ENCODE data around the gene GALNTL6.
"Not testable (repeated sequence)": the region's sequence is repeated elsewhere in the genome, so short reads cannot be mapped to it uniquely, and the experiment has no call there.

GALNTL6 gene

GRCh38 chr4:172962564-172963353, 1149.6 kb downstream of the GALNTL6 start:
- DNase-seq: no peak

GRCh38 chr4:172963498-172964294, 1150.5 kb downstream of the GALNTL6 start:
- no peak for DNase-seq

- not testable (repeated sequence) for DNase-seq
Observed at GRCh38 chr4:172970189-172970588, 1157.0 kb downstream of the GALNTL6 start.

GRCh38 chr4:172974586-172974985, 1161.4 kb downstream of the GALNTL6 start:
- no peak for DNase-seq

GRCh38 chr4:172975651-172976229, 1162.5 kb downstream of the GALNTL6 start:
- DNase-seq: no peak

- DNase-seq: not testable (repeated sequence)
Observed at GRCh38 chr4:172977491-172978041, 1164.4 kb downstream of the GALNTL6 start.

- no peak for DNase-seq
Observed at GRCh38 chr4:172978848-172979247, 1165.6 kb downstream of the GALNTL6 start.

GRCh38 chr4:172979332-172979731, 1166.1 kb downstream of the GALNTL6 start:
- DNase-seq: no peak

- no peak for DNase-seq
Observed at GRCh38 chr4:172980219-172980618, 1167.0 kb downstream of the GALNTL6 start.

- no peak for DNase-seq
Observed at GRCh38 chr4:172982151-172982590, 1169.0 kb downstream of the GALNTL6 start.

GRCh38 chr4:172983014-172983413, 1169.8 kb downstream of the GALNTL6 start:
- no peak for DNase-seq

GRCh38 chr4:172983631-172984030, 1170.4 kb downstream of the GALNTL6 start:
- no peak for DNase-seq

- no peak for DNase-seq
Observed at GRCh38 chr4:172985552-172985951, 1172.3 kb downstream of the GALNTL6 start.

GRCh38 chr4:172986114-172986513, 1172.9 kb downstream of the GALNTL6 start:
- no peak for DNase-seq

- no peak for DNase-seq
Observed at GRCh38 chr4:172989984-172990820, 1177.0 kb downstream of the GALNTL6 start.

GRCh38 chr4:172992648-172993378, 1179.6 kb downstream of the GALNTL6 start:
- no peak for DNase-seq

GRCh38 chr4:172995161-172995560, 1182.0 kb downstream of the GALNTL6 start:
- no peak for DNase-seq

GRCh38 chr4:172995704-172996103, 1182.5 kb downstream of the GALNTL6 start:
- DNase-seq: no peak

GRCh38 chr4:172996571-172997216, 1183.5 kb downstream of the GALNTL6 start:
- DNase-seq: no peak

GRCh38 chr4:172997217-172997609, 1184.0 kb downstream of the GALNTL6 start:
- DNase-seq: no peak

GRCh38 chr4:172997856-172998255, 1184.7 kb downstream of the GALNTL6 start:
- DNase-seq: no peak
